SIG-M5 treated with dmso at 0.1 percent for 504 hours (cell line): ENCODE results near the gene NCBP1.
A peak's percentile ranks its signal among the peaks of the same experiment; 100 is the strongest.
"Not testable (repeated sequence)": the region's sequence is repeated elsewhere in the genome, so short reads cannot be mapped to it uniquely, and the experiment has no call there.

Source experiments
- DNase-seq: peaks from one replicate; lab custom pipeline; 2025; ENCODE audit not compliant: unreplicated experiment; lab: John Stamatoyannopoulos, UW

NCBP1 gene

GRCh38 chr9:97632985-97633858 is at the start of gene NCBP1, which contains the start of gene TSTD2:
Gene NCBP1 (plus strand): TSS chr9:97633821. CDS start chr9:97633882, 61 bp downstream.
Gene TSTD2 (minus strand): TSS chr9:97633368. CDS start chr9:97627562, 5,806 bp downstream.
- DNase-seq: peak; percentile 100

- DNase-seq: not testable (repeated sequence)
Measured at GRCh38 chr9:97584778-97585177, 48.8 kb upstream of the NCBP1 start.

- DNase-seq: not testable (repeated sequence)
Measured at GRCh38 chr9:97586909-97587308, 46.7 kb upstream of the NCBP1 start.

- no peak for DNase-seq
Measured at GRCh38 chr9:97591535-97591934, 42.1 kb upstream of the NCBP1 start.

- no peak for DNase-seq
Measured at GRCh38 chr9:97592126-97592525, 41.5 kb upstream of the NCBP1 start.

GRCh38 chr9:97593960-97594359 is 39.7 kb upstream of the NCBP1 start:
- DNase-seq: no peak

- DNase-seq: no peak
Measured at GRCh38 chr9:97594381-97594921, 39.2 kb upstream of the NCBP1 start.

- no peak for DNase-seq
Measured at GRCh38 chr9:97596906-97597305, 36.7 kb upstream of the NCBP1 start.

- peak; percentile 82 for DNase-seq
Measured at GRCh38 chr9:97598461-97599288, 34.9 kb upstream of the NCBP1 start.

GRCh38 chr9:97599314-97599846 is 34.2 kb upstream of the NCBP1 start:
- no peak for DNase-seq

GRCh38 chr9:97600531-97601227 is 32.9 kb upstream of the NCBP1 start:
- no peak for DNase-seq

GRCh38 chr9:97601228-97601898 is 32.3 kb upstream of the NCBP1 start:
- no peak for DNase-seq

GRCh38 chr9:97602430-97602829 is 31.2 kb upstream of the NCBP1 start:
- no peak for DNase-seq

GRCh38 chr9:97604901-97605645 is 28.5 kb upstream of the NCBP1 start:
- DNase-seq: no peak

GRCh38 chr9:97615439-97616072 is 18.1 kb upstream of the NCBP1 start:
- peak; percentile 66 for DNase-seq

GRCh38 chr9:97617939-97618416 is 15.6 kb upstream of the NCBP1 start:
- no peak for DNase-seq

- not testable (repeated sequence) for DNase-seq
Measured at GRCh38 chr9:97620063-97620462, 13.6 kb upstream of the NCBP1 start.

GRCh38 chr9:97622483-97622882 is 11.1 kb upstream of the NCBP1 start:
- not testable (repeated sequence) for DNase-seq

- DNase-seq: no peak
Measured at GRCh38 chr9:97623946-97624345, 9.7 kb upstream of the NCBP1 start.
